Progenitor cell of endocrine pancreas (in vitro differentiated cells): ENCODE results near the gene NCKAP5. TPM values are rescaled to one million over a fixed set of nuclear protein-coding genes. Genes with fewer than 3 reads are reported as not detected.

Experiments used
- DNase-seq: peaks from one replicate; pipeline ENCODE4 v3.0.0; 2021; ENCODE audit warnings: low spot score; ENCODE audit not compliant: unreplicated experiment
- H3K27ac Mint-ChIP-seq: 2 replicates; pipeline ENCODE4 v1.8.0; 2021; ENCODE audit warnings: mild to moderate bottlenecking, moderate library complexity, mixed read lengths
- H3K27me3 Mint-ChIP-seq: 2 replicates; pipeline ENCODE4 v1.8.0; 2021; ENCODE audit warnings: mixed read lengths
- H3K36me3 Mint-ChIP-seq: 2 replicates; pipeline ENCODE4 v1.8.0; 2022; ENCODE audit warnings: mixed read lengths; ENCODE audit not compliant: insufficient read depth
- H3K4me1 Mint-ChIP-seq: 2 replicates; pipeline ENCODE4 v1.8.0; 2021; ENCODE audit warnings: low read depth, mixed read lengths
- H3K4me3 Mint-ChIP-seq: 2 replicates; pipeline ENCODE4 v1.8.0; 2021; ENCODE audit warnings: low read depth, mild to moderate bottlenecking, moderate library complexity, mixed read lengths
- H3K9me3 Mint-ChIP-seq: 2 replicates; pipeline ENCODE4 v1.8.0; 2021; ENCODE audit warnings: low read depth, mixed read lengths
- CTCF ChIP-seq: fragments of 200-600 bp; sonication (generic); IDR thresholded peaks from one replicate; pipeline ENCODE4 v1.5.0; 2021; ENCODE audit warnings: antibody characterized with exemption, mild to moderate bottlenecking; ENCODE audit not compliant: unreplicated experiment
- total RNA-seq: library from RNA; stranded (reverse); gene quantifications from 2 replicates; pipeline ENCODE4 v1.2.1, GENCODE V29; 2021

The NCKAP5 gene
- total RNA-seq, 1 donor from 2014 or later = 1.7 TPM

GRCh38 chr2:132871831-132872230, 696.4 kb downstream of the NCKAP5 start:
- TF ChIP-seq CTCF = no peak
- Mint-ChIP-seq H3K36me3 (no peaks in the 10 kb centered on the region), H3K27me3 (peaks cover 3% of the 10 kb centered on the region), H3K4me3 (no peak overlapping the region), H3K27ac (no peak overlapping the region), H3K4me1 (peaks cover 8% of the 10 kb centered on the region), H3K9me3 (no peaks in the 10 kb centered on the region)
- DNase-seq = no peak

- DNase-seq = no peak
- no peak overlapping the region for H3K4me3 Mint-ChIP-seq
- H3K4me1 Mint-ChIP-seq = peaks cover 8% of the 10 kb centered on the region
- H3K9me3 Mint-ChIP-seq = no peaks in the 10 kb centered on the region
- TF ChIP-seq CTCF = no peak
- peaks cover 9% of the 10 kb centered on the region for H3K27me3 Mint-ChIP-seq
- H3K36me3 Mint-ChIP-seq = no peaks in the 10 kb centered on the region
- no peak overlapping the region for H3K27ac Mint-ChIP-seq
These were observed 704.3 kb downstream of the NCKAP5 start for GRCh38 chr2:132863961-132864360.

- Mint-ChIP-seq H3K36me3 (no peaks in the 10 kb centered on the region), H3K27ac (no peak overlapping the region), H3K4me3 (no peak overlapping the region), H3K27me3 (peaks cover 6% of the 10 kb centered on the region), H3K9me3 (no peaks in the 10 kb centered on the region), H3K4me1 (peaks cover 4% of the 10 kb centered on the region)
- DNase-seq = no peak
- no peak for TF ChIP-seq CTCF
These were observed 708.0 kb downstream of the NCKAP5 start for GRCh38 chr2:132860220-132860619.

- DNase-seq = no peak
- no peak for TF ChIP-seq CTCF
- Mint-ChIP-seq H3K4me1 (peaks cover 4% of the 10 kb centered on the region), H3K36me3 (no peaks in the 10 kb centered on the region), H3K4me3 (no peak overlapping the region), H3K27ac (no peak overlapping the region), H3K9me3 (no peaks in the 10 kb centered on the region), H3K27me3 (peaks cover 10% of the 10 kb centered on the region)
These were observed 708.7 kb downstream of the NCKAP5 start for GRCh38 chr2:132859590-132859989.

GRCh38 chr2:132857319-132857718, 710.9 kb downstream of the NCKAP5 start:
- DNase-seq = no peak
- H3K4me1 Mint-ChIP-seq = peaks cover 4% of the 10 kb centered on the region
- no peaks in the 10 kb centered on the region for H3K9me3 Mint-ChIP-seq
- peaks cover 10% of the 10 kb centered on the region for H3K27me3 Mint-ChIP-seq
- no peak overlapping the region for H3K4me3 Mint-ChIP-seq
- H3K27ac Mint-ChIP-seq = no peak overlapping the region
- no peaks in the 10 kb centered on the region for H3K36me3 Mint-ChIP-seq
- TF ChIP-seq CTCF = no peak
